Measurements from ENCODE around the gene LYG2. TPM values are rescaled to one million over a fixed set of nuclear protein-coding genes. Genes with fewer than 3 reads are reported as not detected.

The LYG2 gene
- total and polyA plus RNA-seq, 2 donors (not counting 3 experiments of a cell fraction or from before 2014, with no cell fraction given), result not detected

- BruUV-seq (replicated peaks), result no TSS peak
- Histone ChIP-seq H4K20me1 (replicated peaks; ENCODE audit: control insufficient read depth, extremely low read depth, insufficient read depth, low read length) (no peaks in the 10 kb centered on the region), H3K27ac (ENCODE audit: insufficient read depth, low read depth, low read length) (no peak overlapping the region), H3K36me3 (ENCODE audit: control insufficient read depth in 2 of 2, extremely low read depth in 1 of 2, insufficient read depth in 2 of 2, low read length in 2 of 2) (no peaks in the 10 kb centered on the region), H3K4me2 (ENCODE audit: insufficient read depth, low read length) (no peak overlapping the region), H3K79me2 (ENCODE audit: control insufficient read depth, insufficient read depth, low read length) (no peaks in the 10 kb centered on the region), H3K9me3 (replicated peaks; ENCODE audit: control insufficient read depth, insufficient read depth, low read length) (no peaks in the 10 kb centered on the region), H2AFZ (ENCODE audit: low read depth, low read length) (no peak overlapping the region), H3K4me3 (replicated peaks in 1 of 3; ENCODE audit: insufficient read depth in 1 of 3, low read depth in 1 of 3, low read length in 3 of 3) (no peak overlapping the region), H3K9ac (replicated peaks; ENCODE audit: extremely low read depth, insufficient read depth, low read length) (no peak overlapping the region), H3K4me1 (ENCODE audit: control insufficient read depth, extremely low read depth, insufficient read depth, low read length) (no peaks in the 10 kb centered on the region), H3K27me3 (ENCODE audit: control insufficient read depth in 2 of 2, insufficient read depth in 2 of 2, low read length in 2 of 2) (peaks cover 0 to 2% of the 10 kb centered on the region in 2 experiments), H3K9me1 (replicated peaks; ENCODE audit: control insufficient read depth, extremely low read depth, insufficient read depth, low read length) (no peaks in the 10 kb centered on the region)
- POLR2A ChIA-PET, result no interaction called here
- dilution Hi-C loops (cut with MboI; ENCODE audit: extremely low pct_ligation_motif_present, low sequenced_read_pairs) (no loop called here), intact Hi-C loops (cut with micrococcal nuclease) (no loop called here)
- DNase-seq (ENCODE audit: low read depth, low spot score), result no peak
- CTCF ChIA-PET, result no interaction called here
- TF ChIP-seq POLR2A (IDR thresholded peaks at IDR 0.05; ENCODE audit: low read depth, low read length) (no peak), MYC (IDR thresholded peaks at IDR 0.05; ENCODE audit: low read depth, low read length) (no peak), POLR2AphosphoS5 (IDR thresholded peaks at IDR 0.05; ENCODE audit: insufficient read depth, low read depth, low read length) (no peak), FOS (IDR thresholded peaks at IDR 0.05; ENCODE audit: borderline replicate concordance, insufficient read depth, low read length) (no peak), JUN (IDR thresholded peaks at IDR 0.05; ENCODE audit: borderline replicate concordance, insufficient read depth, insufficient read length, low read depth) (no peak), MAX (IDR thresholded peaks at IDR 0.05; ENCODE audit: insufficient read depth, insufficient read length) (no peak), EZH2 (IDR thresholded peaks at IDR 0.05; ENCODE audit: borderline replicate concordance, low read depth, low read length, severe bottlenecking) (no peak), GATA2 (IDR thresholded peaks at IDR 0.05; ENCODE audit: insufficient read depth, insufficient read length, low read depth, low read length) (no peak), CTCF (IDR thresholded peaks at IDR 0.05; ENCODE audit: extremely low read depth in 1 of 2, insufficient read depth in 1 of 2, low read depth in 1 of 2, low read length in 2 of 2) (no peak)
- no peak for FAIRE-seq
Measured at GRCh38 chr2:99299580-99299979, 44.1 kb upstream of the LYG2 start.

All from endothelial cell of umbilical vein (primary cell).